Karpas-422 (cell line): ENCODE results near the gene AVPI1. TPM values are rescaled to one million over a fixed set of nuclear protein-coding genes. Genes with fewer than 3 reads are reported as not detected.
"Not testable (repeated sequence)": the region's sequence is repeated elsewhere in the genome, so short reads cannot be mapped to it uniquely, and the experiment has no call there.

Experiments
- DNase-seq: peaks from one replicate; pipeline ENCODE4 v3.0.0-alpha.2; 2015
- H2AFZ ChIP-seq: fragments of 200-600 bp; sonication (generic); 2 replicates; pipeline ENCODE4 v1.6.1; 2014; ENCODE audit warnings: antibody characterized with exemption, low read length, mixed read lengths
- H3K27ac ChIP-seq: fragments of 200-600 bp; sonication (generic); 2 replicates; pipeline ENCODE4 v1.5.1; 2014; ENCODE audit warnings: mild to moderate bottlenecking, low read length, moderate library complexity
- H3K27me3 ChIP-seq: fragments of 200-600 bp; sonication (generic); 2 replicates; pipeline ENCODE4 v1.6.1; 2014; ENCODE audit warnings: low read length, mixed read lengths
- H3K36me3 ChIP-seq: fragments of 200-600 bp; sonication (generic); 2 replicates; pipeline ENCODE4 v1.6.1; 2014; ENCODE audit warnings: low read length, mixed read lengths; ENCODE audit not compliant: insufficient read depth
- H3K4me1 ChIP-seq: fragments of 200-600 bp; sonication (generic); 2 replicates; pipeline ENCODE4 v1.6.1; 2014; ENCODE audit warnings: mild to moderate bottlenecking, low read length, mixed read lengths
- H3K4me2 ChIP-seq: fragments of 200-600 bp; sonication (generic); 2 replicates; pipeline ENCODE4 v1.6.1; 2014; ENCODE audit warnings: low read length, low read depth, mild to moderate bottlenecking; ENCODE audit not compliant: poor library complexity, severe bottlenecking
- H3K4me3 ChIP-seq: fragments of 200-600 bp; sonication (generic); 2 replicates; pipeline ENCODE4 v1.5.1; 2014; ENCODE audit warnings: mild to moderate bottlenecking, antibody characterized with exemption, low read length, mixed read lengths
- H3K79me2 ChIP-seq: fragments of 200-600 bp; sonication (generic); 2 replicates; pipeline ENCODE4 v1.6.1; 2014; ENCODE audit warnings: mild to moderate bottlenecking, low read length, mixed read lengths
- H3K9ac ChIP-seq: fragments of 200-600 bp; sonication (generic); 2 replicates; pipeline ENCODE4 v1.6.0; 2014; ENCODE audit warnings: low read length
- H3K9me2 ChIP-seq: fragments of 200-600 bp; sonication (generic), shearing (Covaris generic); replicated peaks from 2 replicates; pipeline ENCODE4 v1.6.0; 2014; ENCODE audit warnings: mild to moderate bottlenecking, low read length, moderate library complexity; ENCODE audit not compliant: insufficient read depth
- H3K9me3 ChIP-seq: fragments of 300-700, 200-600 bp; sonication (generic); 2 replicates; pipeline ENCODE4 v1.6.1; 2014; ENCODE audit warnings: low read length, mixed read lengths
- H4K20me1 ChIP-seq: fragments of 200-600 bp; sonication (generic); 2 replicates; pipeline ENCODE4 v1.6.1; 2014; ENCODE audit warnings: mild to moderate bottlenecking, antibody characterized with exemption, low read length, low read depth; ENCODE audit not compliant: insufficient read depth
- total RNA-seq: library from RNA; depleted of rRNA; stranded (reverse); fragments of >200 nt; shearing (Covaris generic); gene quantifications from 2 replicates; pipeline ENCODE4 v1.2.3, GENCODE V29; 2014; ENCODE audit warnings: low replicate concordance

Gene AVPI1
- total RNA-seq, 1 experiment from 2014 or later: not detected

GRCh38 chr10:97705006-97705670 lies 18.1 kb upstream of the AVPI1 start:
- DNase-seq: no peak
- H3K4me1 ChIP-seq: no peaks in the 10 kb centered on the region
- no peak overlapping the region for H3K27ac ChIP-seq
- H2AFZ ChIP-seq: no peak overlapping the region
- no peak overlapping the region for H3K4me3 ChIP-seq
- H3K36me3 ChIP-seq: no peaks in the 10 kb centered on the region
- H4K20me1 ChIP-seq: no peaks in the 10 kb centered on the region
- H3K27me3 ChIP-seq: no peaks in the 10 kb centered on the region
- H3K9me3 ChIP-seq: no peaks in the 10 kb centered on the region
- no peaks in the 10 kb centered on the region for H3K9me2 ChIP-seq
- H3K9ac ChIP-seq: no peak overlapping the region
- H3K79me2 ChIP-seq: no peaks in the 10 kb centered on the region
- no peak overlapping the region for H3K4me2 ChIP-seq

GRCh38 chr10:97704341-97704740 lies 17.3 kb upstream of the AVPI1 start:
- no peak overlapping the region for H3K4me3 ChIP-seq
- H3K4me2 ChIP-seq: no peak overlapping the region
- H3K79me2 ChIP-seq: no peaks in the 10 kb centered on the region
- no peaks in the 10 kb centered on the region for H3K4me1 ChIP-seq
- H3K27ac ChIP-seq: no peak overlapping the region
- no peak for DNase-seq
- H3K36me3 ChIP-seq: no peaks in the 10 kb centered on the region
- no peaks in the 10 kb centered on the region for H3K27me3 ChIP-seq
- H3K9me2 ChIP-seq: no peaks in the 10 kb centered on the region
- H3K9me3 ChIP-seq: no peaks in the 10 kb centered on the region
- H2AFZ ChIP-seq: no peak overlapping the region
- no peak overlapping the region for H3K9ac ChIP-seq
- no peaks in the 10 kb centered on the region for H4K20me1 ChIP-seq

GRCh38 chr10:97703398-97704067 lies 16.5 kb upstream of the AVPI1 start:
- Histone ChIP-seq H3K9me2 (no peaks in the 10 kb centered on the region), H3K9me3 (no peaks in the 10 kb centered on the region), H3K4me3 (no peak overlapping the region), H3K4me1 (no peaks in the 10 kb centered on the region), H3K9ac (no peak overlapping the region), H2AFZ (no peak overlapping the region), H3K36me3 (no peaks in the 10 kb centered on the region), H3K4me2 (no peak overlapping the region), H3K27ac (no peak overlapping the region), H4K20me1 (no peaks in the 10 kb centered on the region), H3K27me3 (no peaks in the 10 kb centered on the region), H3K79me2 (no peaks in the 10 kb centered on the region)
- DNase-seq: no peak

- H3K4me1 ChIP-seq: no peaks in the 10 kb centered on the region
- H3K4me3 ChIP-seq: no peak overlapping the region
- no peak overlapping the region for H3K9ac ChIP-seq
- no peaks in the 10 kb centered on the region for H3K79me2 ChIP-seq
- no peaks in the 10 kb centered on the region for H3K9me3 ChIP-seq
- H3K9me2 ChIP-seq: no peaks in the 10 kb centered on the region
- peak; percentile 73 for DNase-seq
- H3K27me3 ChIP-seq: no peaks in the 10 kb centered on the region
- H3K36me3 ChIP-seq: no peaks in the 10 kb centered on the region
- H4K20me1 ChIP-seq: no peaks in the 10 kb centered on the region
- H3K4me2 ChIP-seq: no peak overlapping the region
- no peak overlapping the region for H2AFZ ChIP-seq
- H3K27ac ChIP-seq: no peak overlapping the region
These were observed 14.5 kb upstream of the AVPI1 start for GRCh38 chr10:97701438-97702069.

GRCh38 chr10:97698072-97698655 lies 11.1 kb upstream of the AVPI1 start:
- not testable (repeated sequence) for H4K20me1 ChIP-seq, H3K9me3 ChIP-seq, H3K9ac ChIP-seq, H3K4me3 ChIP-seq, H3K4me2 ChIP-seq, H3K9me2 ChIP-seq, DNase-seq, H3K4me1 ChIP-seq, H2AFZ ChIP-seq, H3K36me3 ChIP-seq, H3K27ac ChIP-seq, H3K27me3 ChIP-seq, H3K79me2 ChIP-seq

- Histone ChIP-seq H3K9me2 (no peaks in the 10 kb centered on the region), H3K36me3 (no peaks in the 10 kb centered on the region), H3K4me1 (peaks cover 11% of the 10 kb centered on the region), H3K79me2 (no peaks in the 10 kb centered on the region), H3K27ac (no peak overlapping the region), H3K9ac (no peak overlapping the region), H3K9me3 (no peaks in the 10 kb centered on the region), H3K4me2 (no peak overlapping the region), H3K27me3 (no peaks in the 10 kb centered on the region), H4K20me1 (no peaks in the 10 kb centered on the region), H2AFZ (no peak overlapping the region), H3K4me3 (no peak overlapping the region)
- no peak for DNase-seq
These were observed 3.1 kb upstream of the AVPI1 start for GRCh38 chr10:97690133-97690532.

GRCh38 chr10:97689559-97690020 lies 2.5 kb upstream of the AVPI1 start:
- Histone ChIP-seq H3K4me2 (no peak overlapping the region), H3K27ac (no peak overlapping the region), H4K20me1 (no peaks in the 10 kb centered on the region), H3K4me3 (no peak overlapping the region), H3K9ac (no peak overlapping the region), H3K4me1 (peaks cover 11% of the 10 kb centered on the region), H2AFZ (no peak overlapping the region), H3K36me3 (no peaks in the 10 kb centered on the region), H3K79me2 (no peaks in the 10 kb centered on the region), H3K27me3 (no peaks in the 10 kb centered on the region), H3K9me2 (no peaks in the 10 kb centered on the region), H3K9me3 (no peaks in the 10 kb centered on the region)
- no peak for DNase-seq
